Common myeloid progenitor, CD34-positive (primary cell): ENCODE results near the gene LRRC45.

Source experiments
- CTCF ChIA-PET: fragments of 350-600 bp; sonication (Branson Sonifier 250); formaldehyde crosslinking; loops from one replicate; lab custom pipeline; 2021; ENCODE audit warnings: antibody characterized with exemption; lab: Charles Lee
- POLR2A ChIA-PET: fragments of 350-600 bp; sonication (Branson Sonifier 250); formaldehyde crosslinking; loops from one replicate; lab custom pipeline; 2021; ENCODE audit warnings: antibody characterized with exemption; lab: Charles Lee
- DNase-seq, 3 donors: peaks; one replicate each; pipeline versions ENCODE4 v3.0.0 to v3.0.0-alpha.2; 2013
- H3K27ac ChIP-seq, 2 experiments: 1 replicate in 1 of 2; 2 replicates in 1 of 2; pipeline ENCODE4 v1.7.0; 2013; ENCODE audit warnings: inconsistent platforms in 2 of 2, low read length in 2 of 2, mild to moderate bottlenecking in 2 of 2, low read depth in 1 of 2, moderate library complexity in 1 of 2; ENCODE audit not compliant: severe bottlenecking in 2 of 2, insufficient read depth in 1 of 2, poor library complexity in 1 of 2
- H3K27me3 ChIP-seq, 5 experiments: replicated peaks in 2 of 5; 1 replicate in 3 of 5; 2 replicates in 2 of 5; pipeline versions ENCODE4 v1.6.1 to v1.7.0; 2013; ENCODE audit warnings: low read length in 4 of 5, mild to moderate bottlenecking in 2 of 5, moderate library complexity in 2 of 5, inconsistent platforms in 1 of 5; ENCODE audit not compliant: insufficient read depth in 5 of 5, control insufficient read depth in 4 of 5
- H3K36me3 ChIP-seq, 4 experiments: 1 replicate in 2 of 4; 2 replicates in 2 of 4; pipeline versions ENCODE4 v1.6.1 to v1.7.0; 2013; ENCODE audit warnings: low read length in 3 of 4, control low read depth in 1 of 4, mild to moderate bottlenecking in 1 of 4; ENCODE audit not compliant: control insufficient read depth in 4 of 4, insufficient read depth in 4 of 4
- H3K4me1 ChIP-seq, 4 experiments: 1 replicate in 3 of 4; 2 replicates in 1 of 4; pipeline versions ENCODE4 v1.6.1 to v1.7.1; 2013; ENCODE audit warnings: low read length in 3 of 4, mild to moderate bottlenecking in 3 of 4, control low read depth in 1 of 4, inconsistent platforms in 1 of 4, moderate library complexity in 1 of 4; ENCODE audit not compliant: control insufficient read depth in 4 of 4, insufficient read depth in 4 of 4; ENCODE audit errors: control extremely low read depth in 1 of 4
- H3K4me3 ChIP-seq, 7 experiments: 1 replicate in 4 of 7; 2 replicates in 3 of 7; pipeline versions ENCODE4 v1.5.1 to v1.7.0; 2013; ENCODE audit warnings: mild to moderate bottlenecking in 7 of 7, low read length in 6 of 7, moderate library complexity in 6 of 7, inconsistent platforms in 2 of 7, low read depth in 2 of 7, control low read depth in 1 of 7; ENCODE audit not compliant: insufficient read depth in 4 of 7, control insufficient read depth in 1 of 7; ENCODE audit errors: extremely low read depth in 1 of 7
- H3K9me3 ChIP-seq, 5 experiments: 1 replicate in 4 of 5; 2 replicates in 1 of 5; pipeline versions ENCODE4 v1.6.1 to v1.7.1; 2013; ENCODE audit warnings: low read length in 4 of 5, mild to moderate bottlenecking in 2 of 5, inconsistent platforms in 1 of 5, low read depth in 1 of 5, moderate library complexity in 1 of 5; ENCODE audit not compliant: control insufficient read depth in 4 of 5, insufficient read depth in 2 of 5; ENCODE audit errors: control extremely low read depth in 1 of 5
- WGBS: methylation state at CpG from one replicate; pipeline ENCODE4 v1.1.5; 2013; ENCODE audit not compliant: insufficient coverage; 5-methylcytosine and 5-hydroxymethylcytosine counted together

LRRC45 gene

GRCh38 chr17:82051776-82052637, 28.9 kb downstream of the LRRC45 start, which contains the start of the genes GPS1 and RFNG:
TSS of gene GPS1 (plus strand) at chr17:82051898. CDS start at chr17:82051932, 34 bp downstream.
TSS of gene RFNG (minus strand) at chr17:82051811. CDS start at chr17:82051766, 45 bp downstream.
- POLR2A ChIA-PET, result interaction anchor here (0.7 kb wide), 1 partner anchor 9 kb away, joined by 3 read pairs; no protein-coding TSS in a partner anchor
- Histone ChIP-seq H3K9me3 (no peaks in the 10 kb centered on the region), H3K27me3 (no peaks in the 10 kb centered on the region), H3K36me3 (peaks cover 4 to 68% (median 38%) of the 10 kb centered on the region in 4 experiments), H3K27ac (peak within 1 kb of the TSS; percentile 25 to 66), H3K4me1 (peaks cover 0 to 25% (median 21%) of the 10 kb centered on the region in 4 experiments), H3K4me3 (peak within 1 kb of the TSS; percentile 62 to 95 (median 81))
- under 1% methylated on average over 77 of the region's 94 CpGs for WGBS
- CTCF ChIA-PET, result interaction anchor here (1.0 kb wide), 1 partner anchor 14 kb away, joined by 3 read pairs; no protein-coding TSS in a partner anchor
- peak; percentile 25 to 54 (median 37) for DNase-seq

DNA sequence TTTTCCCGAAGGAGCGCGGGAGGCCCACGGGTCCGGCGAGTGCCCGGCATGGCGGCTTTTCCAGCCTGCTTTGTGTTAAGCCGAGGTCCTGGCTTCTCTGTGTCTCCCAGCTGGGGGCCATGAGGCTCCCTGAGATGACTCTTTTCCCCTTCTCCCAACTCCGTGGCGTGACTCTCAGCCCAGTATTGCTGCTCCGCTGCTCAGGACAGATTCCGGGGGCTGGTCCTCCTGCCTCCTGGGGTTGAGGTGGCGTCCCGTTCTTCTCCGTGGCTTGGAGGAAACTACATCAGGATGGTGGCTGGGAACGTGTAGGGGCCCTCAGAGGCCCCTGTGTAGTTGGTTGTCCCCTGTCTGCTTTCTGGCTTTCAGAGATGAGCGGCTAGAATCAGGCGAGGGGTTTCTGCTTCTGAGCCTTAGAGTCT, 29.5 kb downstream of the LRRC45 start:
- Histone ChIP-seq H3K27me3 (no peaks in the 10 kb centered on the region), H3K36me3 (peaks cover 4 to 69% (median 37%) of the 10 kb centered on the region in 4 experiments), H3K9me3 (no peaks in the 10 kb centered on the region), H3K4me1 (peaks cover 0 to 25% (median 21%) of the 10 kb centered on the region in 4 experiments), H3K4me3 (peak overlapping the region; percentile 62 to 95 (median 81)), H3K27ac (peak overlapping the region; percentile 25 to 66)
- ChIA-PET POLR2A (interaction anchor here (0.7 kb wide), 1 partner anchor 8 kb away, joined by 3 read pairs; no protein-coding TSS in a partner anchor), CTCF (interaction anchor here (1.0 kb wide), 1 partner anchor 15 kb away, joined by 3 read pairs; no protein-coding TSS in a partner anchor)
- WGBS, result 44% methylated on average over 19 of the region's 19 CpGs
- DNase-seq, result no peak

GRCh38 chr17:82053130-82053529, 30.0 kb downstream of the LRRC45 start:
- Histone ChIP-seq H3K36me3 (peaks cover 4 to 69% (median 39%) of the 10 kb centered on the region in 4 experiments), H3K27ac (no peak overlapping the region), H3K27me3 (no peaks in the 10 kb centered on the region), H3K9me3 (no peaks in the 10 kb centered on the region), H3K4me3 (peak overlapping the region in 3 of 7 experiments; percentile 81 to 95 (median 86)), H3K4me1 (peaks cover 0 to 25% (median 21%) of the 10 kb centered on the region in 4 experiments)
- no peak for DNase-seq
- CTCF ChIA-PET, result interaction anchor here (1.0 kb wide), 1 partner anchor 15 kb away, joined by 3 read pairs; no protein-coding TSS in a partner anchor
- WGBS, result 97% methylated on average over 19 of the region's 19 CpGs
- POLR2A ChIA-PET, result no interaction called here

- ChIA-PET POLR2A (no interaction called here), CTCF (interaction anchor here (1.0 to 1.1 kb wide), 2 partner anchors 16 to 24 kb away, joined by 3 read pairs; no protein-coding TSS in a partner anchor)
- WGBS, result 99% methylated on average over 24 of the region's 28 CpGs
- Histone ChIP-seq H3K27me3 (no peaks in the 10 kb centered on the region), H3K36me3 (peaks cover 4 to 72% (median 38%) of the 10 kb centered on the region in 4 experiments), H3K4me3 (no peak overlapping the region), H3K9me3 (no peaks in the 10 kb centered on the region), H3K27ac (no peak overlapping the region), H3K4me1 (peaks cover 0 to 25% (median 21%) of the 10 kb centered on the region in 4 experiments)
- no peak for DNase-seq
Observed at GRCh38 chr17:82053556-82054263, 30.6 kb downstream of the LRRC45 start.

GRCh38 chr17:82054351-82055022, 31.4 kb downstream of the LRRC45 start:
- Histone ChIP-seq H3K27me3 (no peaks in the 10 kb centered on the region), H3K4me3 (no peak overlapping the region), H3K36me3 (peaks cover 4 to 73% (median 37%) of the 10 kb centered on the region in 4 experiments), H3K4me1 (peaks cover 0 to 25% (median 21%) of the 10 kb centered on the region in 4 experiments), H3K27ac (no peak overlapping the region), H3K9me3 (no peaks in the 10 kb centered on the region)
- ChIA-PET POLR2A (no interaction called here), CTCF (interaction anchor here (1.1 kb wide), 1 partner anchor 25 kb away, joined by 3 read pairs; no protein-coding TSS in a partner anchor)
- DNase-seq, result no peak
- WGBS, result 97% methylated on average over 35 of the region's 38 CpGs
